Hepatocyte (in vitro differentiated cells): Measurements from ENCODE around the gene PCNT. TPM values are rescaled to one million over a fixed set of nuclear protein-coding genes. Genes with fewer than 3 reads are reported as not detected.

Experiments used
- DNase-seq: peaks from one replicate; pipeline ENCODE4 v3.0.0-alpha.2; 2016; ENCODE audit warnings: low spot score
- H2AFZ ChIP-seq: fragments of 200-600 bp; sonication (generic); 2 replicates; pipeline ENCODE4 v1.6.0; 2016; ENCODE audit warnings: antibody characterized with exemption, mild to moderate bottlenecking
- H3K27ac ChIP-seq: fragments of 200-600 bp; sonication (generic); 2 replicates; pipeline ENCODE4 v1.5.1; 2016; ENCODE audit warnings: mild to moderate bottlenecking
- H3K27me3 ChIP-seq: fragments of 200-600 bp; sonication (generic); 2 replicates; pipeline ENCODE4 v1.6.1; 2016
- H3K36me3 ChIP-seq: fragments of 200-600 bp; sonication (generic); replicated peaks from 2 replicates; pipeline ENCODE4 v1.5.1; 2016; ENCODE audit warnings: low read depth; ENCODE audit not compliant: insufficient read depth
- H3K4me1 ChIP-seq: fragments of 200-600 bp; sonication (generic); 2 replicates; pipeline ENCODE4 v1.5.1; 2016; ENCODE audit warnings: mild to moderate bottlenecking, moderate library complexity; ENCODE audit not compliant: insufficient read depth
- H3K4me2 ChIP-seq: fragments of 200-600 bp; sonication (generic); 2 replicates; pipeline ENCODE4 v1.6.0; 2016
- H3K4me3 ChIP-seq: fragments of 200-600 bp; sonication (generic); 2 replicates; pipeline ENCODE4 v1.5.1; 2016; ENCODE audit warnings: mild to moderate bottlenecking
- H3K79me2 ChIP-seq: fragments of 200-600 bp; sonication (generic); 2 replicates; pipeline ENCODE4 v1.6.0; 2017; ENCODE audit warnings: mild to moderate bottlenecking
- H3K9me2 ChIP-seq: fragments of 200-600 bp; sonication (generic); replicated peaks from 2 replicates; pipeline ENCODE4 v1.6.0; 2017; ENCODE audit warnings: mild to moderate bottlenecking; ENCODE audit not compliant: insufficient read depth
- H3K9me3 ChIP-seq: fragments of 200-600 bp; sonication (generic); 2 replicates; pipeline ENCODE4 v1.5.1; 2016; ENCODE audit warnings: low read depth, mild to moderate bottlenecking
- H4K20me1 ChIP-seq: fragments of 200-600 bp; sonication (generic); 2 replicates; pipeline ENCODE4 v1.6.0; 2016; ENCODE audit warnings: mild to moderate bottlenecking; ENCODE audit not compliant: insufficient read depth, poor library complexity, severe bottlenecking
- CTCF ChIP-seq: fragments of 200-600 bp; sonication (generic); IDR thresholded peaks from 2 replicates; pipeline ENCODE4 v1.5.1; 2016; ENCODE audit warnings: antibody characterized with exemption, mild to moderate bottlenecking; ENCODE audit not compliant: poor library complexity
- EZH2 ChIP-seq: fragments of 200-600 bp; sonication (generic); IDR thresholded peaks from 2 replicates; pipeline ENCODE4 v1.6.1; 2016; ENCODE audit warnings: antibody characterized with exemption, mild to moderate bottlenecking, borderline replicate concordance
- EZH2phosphoT487 ChIP-seq: fragments of 200-600 bp; sonication (generic); IDR thresholded peaks from one replicate; pipeline ENCODE4 v1.6.1; 2018; ENCODE audit warnings: antibody characterized with exemption, mild to moderate bottlenecking, low read depth, moderate library complexity; ENCODE audit not compliant: unreplicated experiment, severe bottlenecking
- WGBS: methylation state at CpG from one replicate; pipeline ENCODE4 v1.1.6; 2016; ENCODE audit warnings: low lambda C conversion rate; ENCODE audit errors: missing lambda C conversion rate; 5-methylcytosine and 5-hydroxymethylcytosine counted together
- polyA plus RNA-seq: library from polyadenylated mRNA; unstranded; fragments of >200 nt; fragmentation: Nextera tagmentation; extraction: Ambion mirVana; gene quantifications from 2 replicates; pipeline ENCODE4 v1.2.1, GENCODE V29; 2016
- total RNA-seq: library from RNA; depleted of rRNA; stranded (reverse); fragments of >200 nt; gene quantifications from 2 replicates; pipeline ENCODE4 v1.2.3, GENCODE V29; 2014

Gene PCNT
- total and polyA plus RNA-seq, 2 experiments from 2014 or later = 11.5 to 14.3 TPM

- Histone ChIP-seq H3K4me1 (no peaks in the 10 kb centered on the region), H3K36me3 (no peaks in the 10 kb centered on the region), H3K79me2 (peaks cover 3% of the 10 kb centered on the region), H3K27me3 (no peaks in the 10 kb centered on the region), H3K9me3 (no peaks in the 10 kb centered on the region), H4K20me1 (no peaks in the 10 kb centered on the region), H3K4me3 (no peak overlapping the region), H3K4me2 (no peak overlapping the region), H3K9me2 (no peaks in the 10 kb centered on the region), H3K27ac (no peak overlapping the region), H2AFZ (no peak overlapping the region)
- TF ChIP-seq EZH2phosphoT487 (no peak), CTCF (no peak), EZH2 (no peak)
- WGBS = 96% methylated on average over 10 of the region's 10 CpGs
- DNase-seq = no peak
These were observed 165.8 kb downstream of the PCNT start for GRCh38 chr21:46489800-46490199.

GRCh38 chr21:46491553-46491952 is 167.6 kb downstream of the PCNT start:
- H3K4me1 ChIP-seq = no peaks in the 10 kb centered on the region
- no peaks in the 10 kb centered on the region for H3K9me2 ChIP-seq
- no peak overlapping the region for H3K27ac ChIP-seq
- no peak for DNase-seq
- H3K36me3 ChIP-seq = no peaks in the 10 kb centered on the region
- TF ChIP-seq EZH2phosphoT487 = no peak
- no peak for TF ChIP-seq CTCF
- H4K20me1 ChIP-seq = no peaks in the 10 kb centered on the region
- no peaks in the 10 kb centered on the region for H3K9me3 ChIP-seq
- no peak overlapping the region for H3K4me3 ChIP-seq
- H3K27me3 ChIP-seq = no peaks in the 10 kb centered on the region
- no peak overlapping the region for H3K4me2 ChIP-seq
- WGBS = 100% methylated on average over 3 of the region's 3 CpGs
- no peak overlapping the region for H2AFZ ChIP-seq
- no peaks in the 10 kb centered on the region for H3K79me2 ChIP-seq

- WGBS = 76% methylated on average over 5 of the region's 5 CpGs
- no peak overlapping the region for H3K4me3 ChIP-seq
- H3K4me2 ChIP-seq = no peak overlapping the region
- no peak for DNase-seq
- H3K9me2 ChIP-seq = no peaks in the 10 kb centered on the region
- H3K9me3 ChIP-seq = no peaks in the 10 kb centered on the region
- no peaks in the 10 kb centered on the region for H3K27me3 ChIP-seq
- no peaks in the 10 kb centered on the region for H3K4me1 ChIP-seq
- H3K27ac ChIP-seq = no peak overlapping the region
- no peak overlapping the region for H2AFZ ChIP-seq
- no peaks in the 10 kb centered on the region for H3K36me3 ChIP-seq
- H3K79me2 ChIP-seq = no peaks in the 10 kb centered on the region
- no peaks in the 10 kb centered on the region for H4K20me1 ChIP-seq
- no peak for TF ChIP-seq CTCF
- TF ChIP-seq EZH2 = no peak
- TF ChIP-seq EZH2phosphoT487 = no peak
These were observed 168.9 kb downstream of the PCNT start for GRCh38 chr21:46492851-46493250.

DNA sequence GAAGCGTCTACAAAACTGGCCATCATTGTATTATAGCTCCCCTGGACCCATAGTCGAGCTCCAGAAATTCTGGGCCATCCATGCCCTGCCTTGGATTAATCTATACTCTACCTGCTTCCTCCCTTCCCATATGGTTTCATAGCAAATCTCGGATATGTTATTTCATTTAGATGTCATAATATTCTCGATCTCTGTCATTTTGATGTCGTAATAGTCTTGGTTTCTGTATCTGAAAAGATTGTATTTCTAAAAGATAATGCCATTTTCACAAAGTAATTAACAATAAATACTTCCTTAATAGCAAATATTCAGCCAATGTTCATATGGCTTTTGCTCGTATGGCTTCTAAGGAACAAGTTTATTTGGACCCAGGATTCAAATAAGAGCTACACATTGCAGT is 169.9 kb downstream of the PCNT start:
- Histone ChIP-seq H3K4me2 (no peak overlapping the region), H4K20me1 (no peaks in the 10 kb centered on the region), H3K4me3 (no peak overlapping the region), H2AFZ (no peak overlapping the region), H3K9me2 (no peaks in the 10 kb centered on the region), H3K79me2 (no peaks in the 10 kb centered on the region), H3K27me3 (no peaks in the 10 kb centered on the region), H3K36me3 (no peaks in the 10 kb centered on the region), H3K27ac (no peak overlapping the region), H3K4me1 (no peaks in the 10 kb centered on the region), H3K9me3 (no peaks in the 10 kb centered on the region)
- TF ChIP-seq EZH2 (no peak), CTCF (no peak), EZH2phosphoT487 (no peak)
- DNase-seq = no peak
- WGBS = 98% methylated on average over 6 of the region's 6 CpGs
